Measurements from ENCODE around the gene NRG3. TPM values are rescaled to one million over a fixed set of nuclear protein-coding genes. Genes with fewer than 3 reads are reported as not detected.

Gene NRG3
- total and polyA plus RNA-seq, 2 of the 8 experiments (the other 6 are each of a cell fraction or from before 2014, with no cell fraction given): 4.2 to 5.0 TPM

- TF ChIP-seq EGR1 (IDR thresholded peaks at IDR 0.05; ENCODE audit: borderline replicate concordance, low read depth, low read length): no peak
- no peak for TF ChIP-seq SP2 (IDR thresholded peaks at IDR 0.05; ENCODE audit: low read length)
- no peak for TF ChIP-seq TAF1 (IDR thresholded peaks at IDR 0.05; ENCODE audit: low read depth, low read length)
- no peak for TF ChIP-seq CTCF (IDR thresholded peaks at IDR 0.05; ENCODE audit: control extremely low read depth in 1 of 3, insufficient read depth in 1 of 3, low read depth in 1 of 3, low read length in 3 of 3)
- no peak for TF ChIP-seq YY1 (IDR thresholded peaks at IDR 0.05; ENCODE audit: low read depth, low read length)
- no peak for TF ChIP-seq SAP30 (IDR thresholded peaks at IDR 0.05; ENCODE audit: insufficient read depth, insufficient replicate concordance, low read length)
- no peak for TF ChIP-seq CHD7 (IDR thresholded peaks at IDR 0.05; ENCODE audit: insufficient replicate concordance, low read length)
These were observed 528.0 kb downstream of the NRG3 start (continued) for GRCh38 chr10:82402906-82403401.
